DOHH2 (cell line): ENCODE data around the gene PSME4.

Source experiments
- H3F3A ChIP-seq: fragments of 200-600 bp; sonication (generic), shearing (Covaris generic); 2 replicates; pipeline ENCODE4 v1.6.0; 2016; ENCODE audit warnings: antibody characterized with exemption, mild to moderate bottlenecking; ENCODE audit not compliant: control insufficient read depth, insufficient read depth
- H3K27ac ChIP-seq: fragments of 200-600 bp; sonication (generic); 2 replicates; pipeline ENCODE4 v1.5.1; 2014; ENCODE audit warnings: low read depth, mild to moderate bottlenecking, low read length, moderate library complexity
- H3K27me3 ChIP-seq: fragments of 200-600 bp; sonication (generic); 2 replicates; pipeline ENCODE4 v1.6.1; 2014; ENCODE audit warnings: mild to moderate bottlenecking, low read length, mixed read lengths; ENCODE audit not compliant: control insufficient read depth
- H3K36me3 ChIP-seq: fragments of 200-600 bp; sonication (generic); 2 replicates; pipeline ENCODE4 v1.6.1; 2014; ENCODE audit warnings: mild to moderate bottlenecking, low read length, moderate library complexity, mixed read lengths; ENCODE audit not compliant: control insufficient read depth
- H3K4me1 ChIP-seq: fragments of 200-600 bp; sonication (generic); 2 replicates; pipeline ENCODE4 v1.6.1; 2014; ENCODE audit warnings: mild to moderate bottlenecking, low read length, mixed read lengths; ENCODE audit not compliant: control insufficient read depth
- H3K4me2 ChIP-seq: fragments of 200-600 bp; sonication (generic); 2 replicates; pipeline ENCODE4 v1.6.0; 2014; ENCODE audit warnings: mild to moderate bottlenecking, low read length, moderate library complexity
- H3K4me3 ChIP-seq: fragments of 200-600 bp; sonication (generic); 2 replicates; pipeline ENCODE4 v1.5.1; 2014; ENCODE audit warnings: mild to moderate bottlenecking, low read length, mixed read lengths
- H3K79me2 ChIP-seq: fragments of 200-600 bp; sonication (generic); 2 replicates; pipeline ENCODE4 v1.6.1; 2014; ENCODE audit warnings: mild to moderate bottlenecking, low read length, mixed read lengths; ENCODE audit not compliant: control insufficient read depth
- H3K9me2 ChIP-seq: fragments of 200-600 bp; sonication (generic); replicated peaks from 2 replicates; pipeline ENCODE4 v1.6.1; 2014; ENCODE audit warnings: mild to moderate bottlenecking, low read length, mixed read lengths; ENCODE audit not compliant: control insufficient read depth
- H3K9me3 ChIP-seq: fragments of 200-600 bp; sonication (generic); 2 replicates; pipeline ENCODE4 v1.6.1; 2014; ENCODE audit warnings: antibody characterized with exemption, low read length, mixed read lengths; ENCODE audit not compliant: control insufficient read depth, insufficient read depth
- H4K20me1 ChIP-seq: fragments of 200-600 bp; sonication (generic); 2 replicates; pipeline ENCODE4 v1.6.0; 2014; ENCODE audit warnings: low read depth, mild to moderate bottlenecking, antibody characterized with exemption, low read length, moderate library complexity; ENCODE audit not compliant: control insufficient read depth, insufficient read depth
- CTCF ChIP-seq: fragments of 200-600 bp; sonication (generic); IDR thresholded peaks from one replicate; pipeline ENCODE4 v1.5.1; 2014; ENCODE audit warnings: antibody characterized with exemption, mild to moderate bottlenecking, low read depth, low read length; ENCODE audit not compliant: poor library complexity, severe bottlenecking
- EZH2phosphoT487 ChIP-seq: fragments of 200-600 bp; sonication (generic); IDR thresholded peaks from 2 replicates; pipeline ENCODE4 v1.6.1; 2017; ENCODE audit warnings: borderline replicate concordance, mild to moderate bottlenecking, antibody characterized with exemption, low read length, moderate library complexity, mixed read lengths

Gene PSME4

GRCh38 chr2:53818854-53819435 is 151.8 kb downstream of the PSME4 start:
- peaks cover 25% of the 10 kb centered on the region for H3K36me3 ChIP-seq
- H3K9me3 ChIP-seq, result no peaks in the 10 kb centered on the region
- no peaks in the 10 kb centered on the region for H3K9me2 ChIP-seq
- no peaks in the 10 kb centered on the region for H3F3A ChIP-seq
- no peak overlapping the region for H3K4me3 ChIP-seq
- H3K27me3 ChIP-seq, result no peaks in the 10 kb centered on the region
- no peaks in the 10 kb centered on the region for H4K20me1 ChIP-seq
- TF ChIP-seq EZH2phosphoT487 (no peak), CTCF (no peak)
- no peak overlapping the region for H3K27ac ChIP-seq
- no peak overlapping the region for H3K4me2 ChIP-seq
- H3K4me1 ChIP-seq, result no peaks in the 10 kb centered on the region
- H3K79me2 ChIP-seq, result no peaks in the 10 kb centered on the region
